ENCODE measurements around the gene OPRL1. TPM values are rescaled to one million over a fixed set of nuclear protein-coding genes. Genes with fewer than 3 reads are reported as not detected.

The OPRL1 gene
- total and polyA plus RNA-seq, 2 donors (not counting 1 experiment from before 2014, with no cell fraction given), result 0.49 to 4.1 TPM

DNA sequence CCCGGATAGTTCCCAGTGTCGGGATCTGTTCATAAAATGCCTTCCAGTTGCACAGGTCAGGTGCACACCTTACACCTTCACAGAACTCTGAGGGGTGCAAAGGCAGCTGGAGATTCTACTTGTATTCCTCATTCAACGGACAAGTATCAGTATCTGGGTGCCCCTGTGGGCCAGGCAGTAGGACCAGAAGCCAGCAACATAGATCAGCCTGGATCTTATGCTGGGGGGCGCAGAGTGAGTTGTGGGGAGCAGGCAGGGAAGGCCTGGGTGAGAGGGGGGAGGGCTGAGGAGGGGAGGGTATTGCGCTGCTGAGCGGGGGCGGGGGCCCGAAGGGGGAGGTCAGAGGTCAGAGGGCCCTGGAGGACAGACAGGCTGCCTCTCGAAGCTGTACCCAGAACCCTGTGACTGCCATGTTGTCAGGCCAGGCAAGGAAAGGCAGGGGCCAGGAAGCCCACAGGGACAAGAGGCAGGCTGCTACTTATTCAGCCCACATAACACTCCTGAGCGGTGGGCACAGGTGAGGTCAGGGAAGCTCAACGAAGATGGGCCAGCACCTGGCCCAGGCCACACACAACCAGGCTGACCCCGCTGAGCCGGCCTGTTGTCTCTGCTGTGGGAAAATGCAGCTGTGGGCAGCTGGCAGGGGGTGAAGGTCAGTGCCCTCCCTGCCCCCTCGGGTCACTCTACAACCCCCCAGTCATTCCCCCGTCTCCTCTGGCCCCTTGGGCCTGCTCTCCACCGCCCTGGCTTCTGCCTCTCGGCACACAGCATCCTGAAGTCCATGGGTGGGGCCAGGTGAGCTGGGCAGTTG is 1.1 kb downstream of the OPRL1 start:
- Histone ChIP-seq H2AFZ (ENCODE audit: low read length) (no peak overlapping the region), H3K27ac (ENCODE audit: insufficient read depth, low read length) (no peak overlapping the region), H3K4me1 (ENCODE audit: control insufficient read depth, extremely low read depth, insufficient read depth, low read length) (peaks cover 10% of the 10 kb centered on the region), H4K20me1 (ENCODE audit: control insufficient read depth, extremely low read depth, insufficient read depth, low read length) (no peaks in the 10 kb centered on the region), H3K9me3 (ENCODE audit: control insufficient read depth, insufficient read depth, low read depth, low read length) (no peaks in the 10 kb centered on the region), H3K79me2 (ENCODE audit: control insufficient read depth, insufficient read depth, low read length) (no peaks in the 10 kb centered on the region), H3K36me3 (ENCODE audit: control insufficient read depth, insufficient read depth, low read length) (no peaks in the 10 kb centered on the region), H3K27me3 (ENCODE audit: control insufficient read depth, insufficient read depth, low read length) (peaks cover 21% of the 10 kb centered on the region), H3K4me2 (ENCODE audit: extremely low read depth, insufficient read depth, low read length) (no peak overlapping the region), H3K4me3 (replicated peaks in 1 of 4; ENCODE audit: control extremely low read depth in 1 of 4, insufficient read depth in 1 of 4, low read depth in 3 of 4, low read length in 4 of 4) (peak overlapping the region in 1 of 4 experiments; percentile 57), H3K9ac (ENCODE audit: insufficient read depth, low read length) (no peak overlapping the region)
- DNase-seq (ENCODE audit: low read depth in 2 of 2), result no peak
- TF ChIP-seq, protein P1, sequence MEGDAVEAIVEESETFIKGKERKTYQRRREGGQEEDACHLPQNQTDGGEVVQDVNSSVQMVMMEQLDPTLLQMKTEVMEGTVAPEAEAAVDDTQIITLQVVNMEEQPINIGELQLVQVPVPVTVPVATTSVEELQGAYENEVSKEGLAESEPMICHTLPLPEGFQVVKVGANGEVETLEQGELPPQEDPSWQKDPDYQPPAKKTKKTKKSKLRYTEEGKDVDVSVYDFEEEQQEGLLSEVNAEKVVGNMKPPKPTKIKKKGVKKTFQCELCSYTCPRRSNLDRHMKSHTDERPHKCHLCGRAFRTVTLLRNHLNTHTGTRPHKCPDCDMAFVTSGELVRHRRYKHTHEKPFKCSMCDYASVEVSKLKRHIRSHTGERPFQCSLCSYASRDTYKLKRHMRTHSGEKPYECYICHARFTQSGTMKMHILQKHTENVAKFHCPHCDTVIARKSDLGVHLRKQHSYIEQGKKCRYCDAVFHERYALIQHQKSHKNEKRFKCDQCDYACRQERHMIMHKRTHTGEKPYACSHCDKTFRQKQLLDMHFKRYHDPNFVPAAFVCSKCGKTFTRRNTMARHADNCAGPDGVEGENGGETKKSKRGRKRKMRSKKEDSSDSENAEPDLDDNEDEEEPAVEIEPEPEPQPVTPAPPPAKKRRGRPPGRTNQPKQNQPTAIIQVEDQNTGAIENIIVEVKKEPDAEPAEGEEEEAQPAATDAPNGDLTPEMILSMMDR (conservative IDR thresholded peaks at IDR 0.05 in 1 of 2, IDR thresholded peaks at IDR 0.05 in 1 of 2; ENCODE audit: low read depth in 1 of 2, low read length in 2 of 2), result no peak
- no peak for TF ChIP-seq EZH2 (IDR thresholded peaks at IDR 0.05; ENCODE audit: low read length, missing control alignments)

GRCh38 chr20:64081624-64081964 is 1.7 kb downstream of the OPRL1 start:
- Histone ChIP-seq H3K79me2 (ENCODE audit: control insufficient read depth, insufficient read depth, low read length) (no peaks in the 10 kb centered on the region), H3K9me3 (ENCODE audit: control insufficient read depth, insufficient read depth, low read depth, low read length) (no peaks in the 10 kb centered on the region), H3K36me3 (ENCODE audit: control insufficient read depth, insufficient read depth, low read length) (no peaks in the 10 kb centered on the region), H3K4me3 (replicated peaks in 1 of 4; ENCODE audit: control extremely low read depth in 1 of 4, insufficient read depth in 1 of 4, low read depth in 3 of 4, low read length in 4 of 4) (no peak overlapping the region), H3K27ac (ENCODE audit: insufficient read depth, low read length) (no peak overlapping the region), H3K27me3 (ENCODE audit: control insufficient read depth, insufficient read depth, low read length) (peaks cover 24% of the 10 kb centered on the region), H2AFZ (ENCODE audit: low read length) (no peak overlapping the region), H3K4me1 (ENCODE audit: control insufficient read depth, extremely low read depth, insufficient read depth, low read length) (peaks cover 10% of the 10 kb centered on the region), H3K9ac (ENCODE audit: insufficient read depth, low read length) (no peak overlapping the region), H4K20me1 (ENCODE audit: control insufficient read depth, extremely low read depth, insufficient read depth, low read length) (no peaks in the 10 kb centered on the region), H3K4me2 (ENCODE audit: extremely low read depth, insufficient read depth, low read length) (no peak overlapping the region)
- TF ChIP-seq, protein P1 (conservative IDR thresholded peaks at IDR 0.05 in 1 of 2, IDR thresholded peaks at IDR 0.05 in 1 of 2; ENCODE audit: low read depth in 1 of 2, low read length in 2 of 2), result no peak
- no peak for TF ChIP-seq EZH2 (IDR thresholded peaks at IDR 0.05; ENCODE audit: low read length, missing control alignments)
- DNase-seq (ENCODE audit: low read depth in 2 of 2), result no peak

- no peaks in the 10 kb centered on the region for H3K9me3 ChIP-seq (ENCODE audit: control insufficient read depth, insufficient read depth, low read depth, low read length)
- peaks cover 10% of the 10 kb centered on the region for H3K4me1 ChIP-seq (ENCODE audit: control insufficient read depth, extremely low read depth, insufficient read depth, low read length)
- TF ChIP-seq EZH2 (IDR thresholded peaks at IDR 0.05; ENCODE audit: low read length, missing control alignments), result no peak
- TF ChIP-seq, protein P1 (conservative IDR thresholded peaks at IDR 0.05 in 1 of 2, IDR thresholded peaks at IDR 0.05 in 1 of 2; ENCODE audit: low read depth in 1 of 2, low read length in 2 of 2), result no peak
- no peak for DNase-seq (ENCODE audit: low read depth in 2 of 2)
- H4K20me1 ChIP-seq (ENCODE audit: control insufficient read depth, extremely low read depth, insufficient read depth, low read length), result no peaks in the 10 kb centered on the region
- no peak overlapping the region for H3K27ac ChIP-seq (ENCODE audit: insufficient read depth, low read length)
- H3K36me3 ChIP-seq (ENCODE audit: control insufficient read depth, insufficient read depth, low read length), result no peaks in the 10 kb centered on the region
- no peak overlapping the region for H3K4me3 ChIP-seq (replicated peaks in 1 of 4; ENCODE audit: control extremely low read depth in 1 of 4, insufficient read depth in 1 of 4, low read depth in 3 of 4, low read length in 4 of 4)
- H3K4me2 ChIP-seq (ENCODE audit: extremely low read depth, insufficient read depth, low read length), result no peak overlapping the region
- no peaks in the 10 kb centered on the region for H3K79me2 ChIP-seq (ENCODE audit: control insufficient read depth, insufficient read depth, low read length)
- peaks cover 24% of the 10 kb centered on the region for H3K27me3 ChIP-seq (ENCODE audit: control insufficient read depth, insufficient read depth, low read length)
- no peak overlapping the region for H2AFZ ChIP-seq (ENCODE audit: low read length)
- no peak overlapping the region for H3K9ac ChIP-seq (ENCODE audit: insufficient read depth, low read length)
Measured at GRCh38 chr20:64082126-64082731, 2.3 kb downstream of the OPRL1 start.
